Measurements from ENCODE around the gene BCL2L1. TPM values are rescaled to one million over a fixed set of nuclear protein-coding genes. Genes with fewer than 3 reads are reported as not detected.
A peak's percentile ranks its signal among the peaks of the same experiment; 100 is the strongest.

BCL2L1 gene
- total and polyA plus RNA-seq, 10 of the 15 experiments (the other 5 are each of a cell fraction or from before 2014, with no cell fraction given) = 0.63 to 67.7 (median 43.6) TPM

GRCh38 chr20:31706607-31707257 is 15.9 kb downstream of the BCL2L1 start (continued):
- TF ChIP-seq SKIL (IDR thresholded peaks at IDR 0.05; ENCODE audit: low read depth, poor library complexity, severe bottlenecking) = no peak
- TF ChIP-seq SMARCA5 (IDR thresholded peaks at IDR 0.05) = no peak

GRCh38 chr20:31705598-31706597 is 16.8 kb downstream of the BCL2L1 start:
- peaks cover 35% of the 10 kb centered on the region for H3K79me2 ChIP-seq (ENCODE audit: control insufficient read depth, insufficient read depth, low read length)
- FAIRE-seq (no peak), ATAC-seq (peak; percentile 88), DNase-seq (ENCODE audit: low read depth, low spot score) (no peak)
- no peak overlapping the region for H2AFZ ChIP-seq (ENCODE audit: control insufficient read depth, low read depth, low read length)
- peak overlapping the region; percentile 18; the same call in 1 of the 2 replicates for H3K9ac ChIP-seq (ENCODE audit: control insufficient read depth, insufficient read depth, low read length)
- H4K20me1 ChIP-seq (ENCODE audit: control insufficient read depth, insufficient read depth) = no peaks in the 10 kb centered on the region
- no peaks in the 10 kb centered on the region for H3K27me3 ChIP-seq (replicated peaks in 1 of 2; ENCODE audit: control insufficient read depth in 2 of 2, insufficient read depth in 2 of 2, low read length in 1 of 2)
- H3K9me3 ChIP-seq (replicated peaks; ENCODE audit: control insufficient read depth, insufficient read depth, low read length) = no peaks in the 10 kb centered on the region; the same call in 2 of the 3 replicates
- peaks cover 6 to 7% of the 10 kb centered on the region in 2 experiments for H3K36me3 ChIP-seq (ENCODE audit: control insufficient read depth in 2 of 2, insufficient read depth in 2 of 2, low read length in 1 of 2)
- WGBS (ENCODE audit: insufficient coverage, insufficient replicate concordance, low lambda C conversion rate, missing lambda C conversion rate) = 3% methylated on average over 4 of the region's 4 CpGs
- ChIA-PET CTCF (interaction anchor here (0.6 to 25.1 kb wide), 8 partner anchors 9 to 94 kb away, joined by 3 to 254 read pairs (median 4); partner anchors contain the start of gene BCL2L1), RAD21 (ENCODE audit: unreplicated experiment) (interaction anchor here (0.7 to 4.5 kb wide), 9 partner anchors 11 to 45 kb away, joined by 3 to 28 read pairs (median 4); partner anchors contain the start of gene BCL2L1), SMC1A (ENCODE audit: uncharacterized antibody, unreplicated experiment) (interaction anchor here (0.8 to 3.9 kb wide), 12 partner anchors 11 to 139 kb away, joined by 3 to 38 read pairs (median 7); partner anchors contain the start of gene BCL2L1), POLR2A (interaction anchor here (1.0 to 3.6 kb wide), 7 partner anchors 9 to 32 kb away, joined by 3 to 34 read pairs (median 4); no protein-coding TSS in a partner anchor)
- H3K4me1 ChIP-seq (ENCODE audit: control insufficient read depth, insufficient read depth, low read length) = peaks cover 34% of the 10 kb centered on the region
- H3K4me3 ChIP-seq = no peak overlapping the region
- intact Hi-C loops (cut with micrococcal nuclease; ENCODE audit: unreplicated experiment) (no loop called here), in situ Hi-C loops (cut with MboI) (no loop called here)
- H3K27ac ChIP-seq (ENCODE audit: control insufficient read depth, insufficient read depth) = peak overlapping the region; percentile 53
- peak overlapping the region; percentile 80 for H3K4me2 ChIP-seq (ENCODE audit: control insufficient read depth, insufficient read depth)
- no TSS peak for BruUV-seq (replicated peaks)
- TF ChIP-seq SMAD1 (IDR thresholded peaks at IDR 0.05; ENCODE audit: low read depth, partially characterized antibody) = no peak
- no peak for TF ChIP-seq ZSCAN29 (IDR thresholded peaks at IDR 0.05)
- TF ChIP-seq IKZF2 (IDR thresholded peaks at IDR 0.05) = peak in 1 of 2 experiments; percentile 44; a peak in 1 of 4 replicates
- TF ChIP-seq JUNB (IDR thresholded peaks at IDR 0.05) = peak; percentile 66
- no peak for TF ChIP-seq RBBP5 (conservative IDR thresholded peaks at IDR 0.05)
- peak in 1 of 2 experiments; percentile 45; a peak in 1 of 4 replicates for TF ChIP-seq EP300 (IDR thresholded peaks at IDR 0.05; ENCODE audit: borderline replicate concordance in 1 of 2, control insufficient read depth in 1 of 2, low read depth in 2 of 2, low read length in 2 of 2)
- TF ChIP-seq EED (IDR thresholded peaks at IDR 0.05; ENCODE audit: low read depth) = peak; percentile 85
- TF ChIP-seq MTA3 (IDR thresholded peaks at IDR 0.05; ENCODE audit: borderline replicate concordance, low read length) = 0 out of 2 replicates have a peak, but pooled peaks have one; percentile 41
- TF ChIP-seq STAT3 (IDR thresholded peaks at IDR 0.05; ENCODE audit: low read depth, low read length) = no peak
- no peak for TF ChIP-seq CBFB (IDR thresholded peaks at IDR 0.05; ENCODE audit: low read depth)
- no peak for TF ChIP-seq RELA (IDR thresholded peaks at IDR 0.05; ENCODE audit: borderline replicate concordance, partially characterized antibody)
- no peak for TF ChIP-seq NR2C1 (IDR thresholded peaks at IDR 0.05)
- TF ChIP-seq BCL3 (IDR thresholded peaks at IDR 0.05; ENCODE audit: borderline replicate concordance, insufficient read depth, low read depth, low read length, poor library complexity, severe bottlenecking) = no peak
- no peak for TF ChIP-seq NFYB (IDR thresholded peaks at IDR 0.05; ENCODE audit: insufficient read depth, low read depth, low read length)
- TF ChIP-seq ZNF384 (IDR thresholded peaks at IDR 0.05; ENCODE audit: borderline replicate concordance, low read depth, low read length) = no peak
